Fibroblast of skin of abdomen (primary cell): ENCODE data around the gene KRT25.
"Not testable (repeated sequence)": the region's sequence is repeated elsewhere in the genome, so short reads cannot be mapped to it uniquely, and the experiment has no call there.

ENCODE experiments used
- DNase-seq: peaks from one replicate; pipeline ENCODE4 v3.0.0-alpha.2; 2013

Gene KRT25

GRCh38 chr17:40751065-40751464 lies 4.1 kb downstream of the KRT25 start:
- DNase-seq = no peak

GRCh38 chr17:40750391-40750790 lies 4.7 kb downstream of the KRT25 start:
- no peak for DNase-seq

GRCh38 chr17:40748666-40749065 lies 6.5 kb downstream of the KRT25 start:
- not testable (repeated sequence) for DNase-seq

GRCh38 chr17:40738553-40738952 lies 16.6 kb downstream of the KRT25 start:
- no peak for DNase-seq

GRCh38 chr17:40735016-40735415 lies 20.1 kb downstream of the KRT25 start:
- DNase-seq = no peak

- DNase-seq = no peak
These were observed 21.1 kb downstream of the KRT25 start for GRCh38 chr17:40734018-40734417.

- DNase-seq = no peak
These were observed 24.2 kb downstream of the KRT25 start for GRCh38 chr17:40730970-40731369.

GRCh38 chr17:40727447-40728231 lies 27.5 kb downstream of the KRT25 start:
- DNase-seq = peak; percentile 10

GRCh38 chr17:40726919-40727318 lies 28.2 kb downstream of the KRT25 start:
- DNase-seq = no peak

GRCh38 chr17:40724656-40725055 lies 30.5 kb downstream of the KRT25 start:
- no peak for DNase-seq

GRCh38 chr17:40722241-40722640 lies 32.9 kb downstream of the KRT25 start:
- no peak for DNase-seq

GRCh38 chr17:40720899-40721298 lies 34.2 kb downstream of the KRT25 start:
- no peak for DNase-seq

- no peak for DNase-seq
These were observed 36.2 kb downstream of the KRT25 start for GRCh38 chr17:40718930-40719329.

- no peak for DNase-seq
These were observed 37.4 kb downstream of the KRT25 start for GRCh38 chr17:40717776-40718175.

- no peak for DNase-seq
These were observed 40.7 kb downstream of the KRT25 start for GRCh38 chr17:40714473-40714872.

GRCh38 chr17:40707745-40708144 lies 47.4 kb downstream of the KRT25 start:
- no peak for DNase-seq

GRCh38 chr17:40705584-40705983 lies 49.5 kb downstream of the KRT25 start:
- no peak for DNase-seq

- DNase-seq = no peak
These were observed 51.5 kb downstream of the KRT25 start, which contains the start of gene KRT24 for GRCh38 chr17:40703652-40704051. KRT24 (minus strand) TSS chr17:40703752; CDS start chr17:40703693, 59 bp downstream.

- DNase-seq = no peak
These were observed 52.9 kb downstream of the KRT25 start for GRCh38 chr17:40702271-40702670.

GRCh38 chr17:40699853-40700252 lies 55.3 kb downstream of the KRT25 start:
- no peak for DNase-seq

- DNase-seq = no peak
These were observed 55.8 kb downstream of the KRT25 start for GRCh38 chr17:40699371-40699770.
